Stimulated activated CD8-positive, alpha-beta memory T cell treated with anti-CD3 and anti-CD28 coated beads, Interleukin-15, amount 100 ng/mL, for 4 hours (primary cell): ENCODE data around the gene EEIG1.

Source experiments
- DNase-seq, 2 donors: peaks; one replicate each; pipeline ENCODE4 v3.0.0-alpha.2; 2020; ENCODE audit warnings: low read depth in 2 of 2

Gene EEIG1

DNA sequence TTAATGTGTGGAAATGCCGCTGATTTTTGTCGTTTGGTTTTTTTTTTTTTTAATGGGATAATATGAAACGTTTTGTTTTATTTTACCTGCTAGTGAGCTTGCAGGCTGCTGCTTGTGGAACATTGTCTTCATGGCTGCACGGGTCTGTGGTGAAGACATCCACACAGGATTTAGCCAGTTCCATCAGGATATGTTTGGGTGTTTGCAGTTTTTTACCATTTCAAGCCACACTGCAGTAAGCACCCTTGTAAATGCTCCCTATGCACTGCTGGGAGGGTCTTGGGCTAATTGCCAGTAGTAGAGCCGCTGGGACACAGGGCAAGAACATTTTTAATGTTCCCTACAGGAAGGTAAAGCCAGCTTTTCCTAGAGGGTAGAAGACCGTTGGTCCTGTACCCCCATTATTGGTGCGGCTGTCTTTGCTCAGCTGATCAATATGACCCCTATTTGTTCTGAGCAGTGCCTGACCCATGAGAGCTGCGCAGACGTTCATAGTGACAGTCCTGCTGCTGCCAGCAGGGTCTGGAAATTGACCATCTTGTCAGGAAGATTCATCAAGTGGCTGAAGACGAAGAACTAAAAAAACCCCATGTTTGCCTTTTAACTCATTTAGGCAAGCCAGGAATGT lies 20.5 kb upstream of the EEIG1 start:
- no peak for DNase-seq

DNA sequence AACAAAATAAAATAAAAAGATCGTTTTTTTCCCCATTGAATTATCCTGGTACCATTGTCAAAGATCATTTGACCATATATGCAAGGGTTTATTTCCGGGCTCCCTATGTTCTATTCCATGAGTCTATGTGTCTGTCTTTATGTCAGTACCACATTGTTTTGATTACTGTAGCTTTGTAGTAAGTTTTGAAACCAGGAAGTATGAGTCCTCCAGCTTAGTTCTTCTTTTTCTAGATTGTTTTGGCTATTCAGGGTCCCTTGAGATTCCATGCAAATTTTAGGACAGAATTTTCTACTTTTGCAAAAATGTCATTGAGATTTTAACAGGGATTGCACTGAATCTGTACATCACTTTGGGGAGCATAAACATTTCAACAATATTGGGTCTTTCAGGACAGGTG lies 18.7 kb upstream of the EEIG1 start:
- no peak for DNase-seq

DNA sequence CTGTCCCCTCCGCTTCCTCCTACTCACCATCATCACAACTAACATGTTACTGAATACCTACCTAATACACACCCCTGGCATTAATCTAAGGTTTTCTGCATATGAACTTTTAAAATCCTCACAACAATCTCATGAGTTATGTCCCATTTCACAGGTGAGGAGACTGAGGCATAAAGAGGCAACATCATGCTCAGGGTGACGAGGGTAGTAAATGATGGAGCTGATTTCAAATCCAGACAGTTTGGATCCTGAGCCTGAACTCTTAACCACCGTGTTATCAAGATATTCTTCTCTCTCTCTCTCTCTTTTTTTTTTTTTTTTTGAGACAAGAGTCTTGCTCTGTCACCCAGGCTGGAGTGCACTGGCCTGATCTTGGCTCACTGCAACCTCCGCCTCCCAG lies 12.9 kb upstream of the EEIG1 start:
- no peak for DNase-seq

DNA sequence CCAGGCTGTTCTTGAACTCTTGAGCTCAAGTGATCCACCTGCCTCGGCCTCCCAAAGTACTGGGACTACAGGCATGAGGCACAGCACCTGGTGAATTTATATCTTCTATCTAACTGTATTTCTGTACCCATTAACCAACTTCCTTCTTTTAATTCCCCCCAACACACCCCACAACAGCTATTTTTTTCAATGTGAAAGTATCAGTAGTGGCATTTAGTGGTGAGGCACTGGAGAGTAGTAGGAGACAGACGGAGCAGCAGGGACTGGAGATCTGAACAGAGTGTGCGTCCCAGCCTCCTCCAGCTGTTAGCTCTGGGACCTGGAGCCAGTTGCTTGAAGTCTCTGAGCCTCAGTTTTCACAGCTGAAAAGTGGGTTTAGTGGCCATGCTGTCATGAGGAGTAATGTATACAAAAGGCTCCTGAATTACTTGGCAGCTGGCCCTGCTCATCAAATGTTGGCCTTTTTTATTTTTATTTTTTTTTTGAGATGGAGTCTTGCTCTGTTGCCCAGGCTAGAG lies 11.0 kb upstream of the EEIG1 start:
- no peak for DNase-seq

DNA sequence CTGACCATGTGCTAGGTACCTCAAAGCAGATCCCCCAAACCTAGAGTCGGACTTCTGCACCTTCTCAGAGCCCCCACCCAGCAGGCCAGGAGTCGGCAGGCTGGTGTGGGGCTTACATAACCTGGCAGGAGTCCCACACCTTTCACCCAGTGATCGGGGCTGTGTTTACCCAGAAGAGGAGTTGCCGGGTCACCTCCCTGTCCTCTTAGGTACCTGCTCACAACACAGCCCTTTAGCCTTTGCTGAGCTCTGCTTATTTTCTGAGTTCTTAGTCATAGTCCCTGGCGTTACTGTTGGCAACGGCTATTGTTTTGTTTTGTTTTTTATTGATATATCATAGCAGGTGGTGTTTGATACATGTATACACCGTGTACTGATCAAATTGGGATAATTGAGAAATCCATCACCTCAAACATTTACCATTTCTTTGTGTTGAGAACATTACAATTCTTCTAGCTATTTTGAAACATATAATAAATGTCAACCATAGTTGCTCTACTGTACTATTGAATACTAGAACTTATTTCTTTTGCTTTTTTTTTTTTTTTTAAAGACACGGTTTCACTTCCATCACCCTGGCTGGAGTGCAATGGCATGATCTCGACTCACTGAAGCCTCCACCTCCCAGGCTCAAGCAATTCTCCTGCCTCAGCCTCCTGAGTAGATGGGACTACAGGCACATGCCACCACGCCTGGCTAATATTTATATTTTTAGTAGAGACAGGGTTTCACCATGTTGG lies 10.4 kb upstream of the EEIG1 start:
- no peak for DNase-seq

DNA sequence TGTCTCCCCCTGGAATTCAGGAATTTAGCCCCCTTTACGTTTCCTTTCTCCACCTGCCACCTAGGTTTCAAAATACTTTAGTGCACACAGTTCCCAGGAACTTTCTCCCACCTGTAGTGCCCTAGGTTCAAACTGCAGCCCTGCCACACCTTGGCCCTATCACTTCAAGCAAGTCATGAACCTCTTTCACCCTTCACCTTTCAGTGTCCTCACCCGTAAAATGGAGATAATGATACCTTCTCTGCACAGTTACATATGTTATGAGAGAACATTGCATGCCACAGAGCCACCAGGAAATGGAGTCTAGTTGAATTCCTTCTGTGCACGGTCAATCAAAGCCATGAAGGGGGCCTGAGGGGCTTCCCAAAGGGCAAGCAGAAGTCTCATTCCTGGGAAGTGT lies 9.8 kb upstream of the EEIG1 start:
- no peak for DNase-seq

DNA sequence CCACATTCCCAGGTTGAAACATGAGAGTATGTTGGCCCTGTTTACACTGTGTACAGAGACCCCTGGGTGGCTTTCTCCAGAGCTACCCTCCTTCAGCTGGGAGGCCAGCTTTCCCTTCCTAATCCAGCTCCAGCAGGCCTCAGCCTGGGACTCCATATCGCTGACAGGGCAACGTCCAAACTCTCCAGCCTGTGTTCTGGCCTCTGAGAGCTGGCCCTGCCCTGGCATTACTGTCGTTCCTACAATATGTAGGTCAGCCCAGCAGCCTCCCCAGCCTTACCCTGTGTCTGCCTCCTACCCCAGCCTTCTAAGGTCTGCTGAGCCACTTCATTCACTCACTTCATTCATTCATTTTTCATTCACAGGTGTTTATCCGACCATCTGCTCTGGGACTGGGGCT lies 8.3 kb upstream of the EEIG1 start:
- DNase-seq = no peak

DNA sequence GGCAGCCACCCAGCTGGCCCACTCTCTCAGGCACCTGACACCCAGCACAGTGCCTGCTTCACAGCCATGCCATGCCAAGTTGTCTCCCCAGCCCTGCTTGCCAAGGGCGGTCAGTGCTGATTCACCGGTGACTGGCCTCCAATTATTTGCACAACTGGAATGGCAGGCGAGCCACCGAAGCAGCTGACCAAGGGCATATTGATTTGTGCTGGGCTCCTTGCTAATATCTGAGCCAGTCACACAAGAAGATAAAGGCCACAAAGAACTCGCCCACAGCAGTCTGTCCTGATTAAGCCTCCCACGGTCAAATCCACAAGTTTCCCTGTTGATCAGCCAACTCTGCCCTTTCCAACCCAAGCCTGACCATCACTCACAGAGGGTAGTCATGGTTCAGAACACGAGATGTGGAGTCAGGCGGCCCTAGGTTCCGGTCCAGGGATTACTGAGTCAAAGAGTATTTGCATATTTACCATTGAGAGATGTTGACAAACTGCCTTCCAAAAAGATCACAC lies 6.4 kb upstream of the EEIG1 start:
- no peak for DNase-seq

DNA sequence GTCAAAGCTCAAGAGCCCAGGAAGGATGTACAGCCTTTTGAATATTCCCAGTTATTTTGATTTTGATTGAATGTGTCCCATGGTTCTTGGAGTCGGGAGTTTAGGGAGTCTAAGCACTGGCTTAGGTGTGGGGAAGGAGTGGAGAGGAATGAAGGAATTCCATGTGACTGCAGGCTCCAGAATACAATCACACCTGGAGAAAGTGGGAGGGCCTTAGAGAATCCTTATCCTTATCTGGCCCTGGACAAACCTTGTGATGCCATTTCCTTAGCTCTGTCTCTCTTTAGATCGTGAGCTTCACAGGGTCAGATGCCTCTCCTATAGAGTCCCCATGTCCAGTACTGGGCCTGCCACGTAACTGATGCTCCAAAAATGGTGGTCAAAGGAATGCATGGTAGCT lies 4.2 kb upstream of the EEIG1 start:
- DNase-seq = no peak

DNA sequence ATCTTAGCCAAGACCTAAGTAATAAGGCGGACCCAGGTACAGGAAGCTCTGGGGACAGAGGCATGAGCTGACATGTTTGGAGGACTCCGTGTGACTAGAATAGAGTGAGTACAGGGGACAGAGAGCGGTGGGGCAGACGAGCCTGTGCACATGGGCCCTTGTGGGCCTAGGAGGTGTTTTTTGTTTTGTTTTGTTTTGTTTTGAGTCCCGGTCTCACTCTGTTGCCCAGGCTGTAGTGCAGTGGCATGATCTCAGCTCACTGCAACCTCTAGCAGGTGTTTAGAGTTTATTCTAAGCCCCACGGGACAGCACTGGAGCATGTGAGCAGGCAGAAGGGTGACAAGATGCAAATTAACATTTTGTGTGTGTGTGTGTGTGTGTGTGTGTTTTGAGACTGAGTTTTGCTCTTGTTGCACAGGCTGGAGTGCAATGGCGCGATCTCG lies 3.1 kb upstream of the EEIG1 start:
- no peak for DNase-seq

DNA sequence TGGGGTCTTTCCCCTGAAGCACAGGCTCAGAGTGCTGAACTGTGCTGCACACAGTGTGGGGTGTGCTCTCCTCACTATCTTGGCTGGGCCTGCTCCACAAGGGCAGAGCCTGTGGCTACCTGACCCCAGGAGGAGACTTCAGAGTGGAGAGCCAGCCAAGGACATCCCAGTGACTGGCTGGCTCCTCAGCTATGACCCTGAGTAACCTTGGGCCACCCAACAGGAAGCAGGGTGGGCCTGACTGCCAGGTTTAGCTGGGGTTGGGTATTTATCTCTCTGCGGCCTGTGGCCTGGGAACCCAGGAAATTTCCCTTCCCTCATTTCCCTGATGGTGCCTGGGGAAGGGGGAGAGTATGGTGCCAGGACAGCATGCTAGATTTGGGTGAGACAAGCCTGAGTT lies 2.1 kb upstream of the EEIG1 start:
- DNase-seq = no peak

DNA sequence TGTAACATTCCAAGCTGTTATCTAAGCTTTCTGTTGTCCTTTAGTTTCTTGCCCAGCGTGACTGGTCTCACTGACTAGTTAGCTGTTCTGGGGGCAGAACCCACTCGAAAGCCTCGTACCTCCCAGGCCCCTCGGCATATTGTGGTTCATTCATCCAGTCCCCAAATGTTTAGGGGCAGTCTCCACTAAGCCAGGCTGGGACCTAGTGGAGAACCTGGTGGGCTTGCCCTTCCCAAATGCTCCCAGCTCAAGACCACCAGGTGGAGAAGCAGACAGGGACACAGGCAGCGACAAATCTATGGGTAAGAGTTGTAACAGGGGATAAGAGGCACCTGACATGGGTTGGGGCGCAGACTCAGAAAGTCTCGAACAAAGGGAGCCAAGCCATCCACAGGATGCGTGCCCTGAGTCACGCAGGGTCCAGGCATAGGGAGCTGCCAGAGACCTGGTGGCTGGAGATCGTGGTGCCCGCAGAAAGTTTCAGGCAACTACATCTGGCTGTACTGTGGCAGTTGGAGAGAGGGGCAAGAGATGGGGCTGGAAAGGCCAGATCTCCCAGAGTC lies 851 bp upstream of the EEIG1 start:
- no peak for DNase-seq

DNA sequence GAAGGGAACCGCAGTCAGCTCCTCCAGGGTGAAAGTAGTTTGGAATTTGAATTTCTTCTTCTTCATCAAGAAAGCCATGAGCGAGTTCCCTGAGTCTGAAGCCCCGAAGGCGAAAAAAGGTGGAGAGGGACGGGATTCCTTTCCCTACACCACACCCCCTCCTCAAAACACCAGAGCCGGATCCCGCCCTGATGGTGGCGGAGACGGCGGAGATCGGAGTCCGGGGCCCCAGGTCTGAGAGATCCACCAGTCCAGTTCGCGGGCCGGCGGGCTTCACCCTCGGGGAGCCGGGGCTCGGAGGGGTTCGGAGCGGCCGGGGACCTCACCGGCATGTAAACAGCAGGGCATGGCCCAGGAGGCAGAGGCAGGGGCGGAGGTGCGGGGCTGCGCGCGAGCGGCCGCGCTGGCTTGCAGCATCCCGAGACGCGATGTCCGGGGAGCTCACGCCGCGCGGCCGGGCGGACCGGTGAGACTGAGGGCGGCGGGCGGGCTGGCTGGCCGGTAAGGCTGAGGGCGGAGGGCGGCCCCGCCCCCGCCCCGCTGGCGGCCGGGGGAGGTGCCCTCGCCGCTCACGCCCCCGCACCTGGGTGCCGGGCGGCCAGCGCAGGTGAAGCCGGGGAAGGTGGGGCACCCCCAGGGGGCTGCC lies 606 bp downstream of the EEIG1 start:
- DNase-seq = peak in 1 of 2 donors; percentile 30

DNA sequence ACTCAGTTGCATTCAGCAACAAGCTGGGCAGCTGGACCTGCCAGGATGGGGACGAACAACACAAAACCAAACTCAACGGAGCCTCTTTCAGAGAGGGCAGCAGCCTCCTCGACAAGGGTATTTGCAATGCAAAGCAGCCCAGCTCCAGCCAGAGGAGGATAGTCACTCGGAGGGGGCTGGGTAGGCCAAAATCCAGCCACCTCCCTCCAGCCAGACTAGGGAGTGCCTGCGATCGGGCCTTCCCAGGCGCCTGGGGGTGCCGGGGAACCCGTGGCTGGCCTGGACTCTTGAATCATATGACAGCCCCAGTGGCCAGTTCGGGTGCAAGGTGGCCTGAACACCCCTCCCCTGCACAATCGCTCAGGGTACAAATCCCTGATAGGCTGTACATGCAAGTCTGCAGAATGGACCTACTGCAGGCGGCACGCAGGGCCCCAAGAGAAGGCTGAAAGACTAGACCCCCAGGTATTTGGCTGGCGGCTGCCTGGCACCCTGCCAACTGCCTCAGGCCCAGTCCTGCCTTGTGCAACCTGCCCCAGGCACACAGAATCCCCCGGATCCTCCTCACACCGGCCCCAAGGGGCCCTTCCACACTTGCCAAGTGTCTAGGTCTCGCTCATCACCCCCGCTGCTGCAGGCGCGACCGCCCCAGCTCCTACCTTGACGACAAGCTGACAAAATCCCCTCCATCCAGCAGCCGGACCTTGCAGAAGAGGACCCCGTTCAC lies 1.3 kb downstream of the EEIG1 start:
- no peak for DNase-seq

DNA sequence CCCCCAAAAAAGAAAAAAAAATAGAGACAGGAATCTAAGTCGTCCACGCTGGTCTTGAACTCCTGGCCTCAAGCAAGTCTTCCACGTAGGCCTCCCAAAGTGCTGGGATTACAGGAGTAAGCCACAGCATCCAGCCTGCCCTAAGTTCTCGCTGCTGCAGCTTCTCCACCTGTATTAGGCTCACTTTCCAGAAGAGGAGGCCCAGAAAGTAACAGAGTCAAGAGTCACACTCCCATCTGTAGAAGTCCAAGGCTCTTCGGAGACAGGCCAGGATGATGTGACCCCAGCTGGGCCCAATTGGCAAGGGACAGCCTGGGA lies 1.8 kb downstream of the EEIG1 start:
- no peak for DNase-seq

DNA sequence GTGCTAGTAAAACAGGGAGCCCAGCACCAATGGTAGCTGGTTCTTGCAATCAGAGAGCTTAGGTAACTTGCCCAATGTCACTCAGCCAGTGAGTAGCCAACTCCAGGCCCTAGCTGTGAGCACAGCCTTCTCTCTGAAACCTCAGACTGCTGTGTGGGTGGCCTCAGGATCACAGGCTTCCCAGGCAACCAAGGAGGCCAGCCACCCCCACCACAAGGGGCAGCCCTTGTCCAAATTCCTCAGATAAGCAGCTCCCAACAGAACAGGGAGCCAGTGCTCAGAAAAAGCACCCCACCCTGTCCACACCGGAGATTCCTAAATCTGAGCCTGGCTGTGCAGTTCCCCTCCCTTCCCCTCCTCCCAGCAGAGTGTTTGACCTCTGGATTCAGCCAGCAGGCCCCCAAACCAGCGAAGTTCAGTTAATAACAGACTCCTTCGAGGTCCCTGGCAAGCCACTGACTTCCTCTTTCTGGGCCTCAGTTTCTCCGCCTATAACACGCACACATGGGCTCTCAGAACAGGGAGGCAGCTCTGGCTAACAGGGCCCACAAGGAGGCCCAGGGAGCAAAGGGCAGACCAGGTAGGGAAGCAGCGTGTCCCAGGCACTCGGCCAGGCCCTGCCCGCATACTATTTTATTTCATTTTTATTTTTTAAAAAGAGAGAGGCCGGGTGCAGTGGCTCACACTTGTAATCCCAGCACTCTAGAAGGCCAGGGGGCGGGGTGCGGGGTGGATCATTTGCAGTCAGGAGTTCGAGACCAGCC lies 2.7 kb downstream of the EEIG1 start:
- no peak for DNase-seq

DNA sequence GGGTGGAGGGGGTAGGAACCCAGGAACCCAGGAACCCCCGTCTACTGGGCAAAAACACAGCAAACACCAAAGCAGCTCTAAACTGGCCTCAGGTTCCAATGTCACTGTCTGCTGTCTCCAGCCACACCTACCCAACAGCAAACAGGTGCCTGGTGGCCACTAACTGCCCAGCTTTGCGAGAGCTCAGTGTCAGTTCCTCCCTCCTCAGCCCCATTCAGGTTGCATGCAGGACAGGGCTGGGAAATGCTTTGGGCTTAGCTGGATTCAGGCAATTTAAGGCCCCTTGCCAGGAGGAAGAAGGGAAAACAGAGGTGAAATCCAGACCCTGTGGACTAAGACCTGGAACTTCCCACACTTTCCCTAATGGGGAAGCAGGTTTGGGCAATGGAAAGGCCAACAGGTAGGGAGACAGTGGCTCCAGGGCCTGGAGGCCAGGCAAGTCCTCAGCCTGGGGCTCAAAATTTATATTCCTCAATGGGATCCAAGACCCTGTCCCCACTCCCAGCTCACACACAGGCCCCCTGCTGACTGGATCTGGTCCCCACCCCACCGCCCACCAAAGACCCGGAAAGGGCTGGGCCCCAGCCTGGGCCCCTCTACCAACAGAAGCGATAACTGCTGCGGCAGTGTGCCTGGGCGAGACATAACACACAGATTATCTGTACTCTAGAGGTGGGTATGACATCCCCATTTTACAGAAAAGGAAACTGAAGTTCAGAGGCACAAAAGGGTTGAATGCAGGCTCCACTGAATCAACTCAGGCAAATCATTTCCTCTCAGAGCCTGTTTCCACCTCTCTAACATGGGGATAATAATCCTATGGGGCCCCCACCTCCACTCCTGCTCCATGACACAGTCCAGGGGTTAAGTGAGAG lies 3.5 kb downstream of the EEIG1 start:
- no peak for DNase-seq

DNA sequence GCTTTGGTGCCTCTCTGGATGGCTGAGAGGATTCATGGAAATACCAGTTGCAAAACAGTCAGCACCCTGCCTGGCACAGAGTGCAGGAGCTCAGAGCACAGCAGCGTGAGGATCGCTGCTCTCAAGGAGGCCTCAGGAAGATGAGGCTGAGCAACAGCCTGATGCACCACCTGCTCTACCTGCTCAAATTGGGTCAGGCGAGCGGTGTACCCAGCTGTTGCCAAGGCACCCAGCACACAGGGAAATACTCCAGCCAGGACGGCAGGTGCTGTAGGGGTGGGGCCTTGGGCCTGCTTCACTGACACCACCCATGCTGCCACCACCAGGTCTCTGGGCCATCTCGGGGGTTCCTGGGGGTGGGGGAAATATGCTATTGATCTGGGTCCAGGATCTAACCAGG lies 4.3 kb downstream of the EEIG1 start:
- no peak for DNase-seq

DNA sequence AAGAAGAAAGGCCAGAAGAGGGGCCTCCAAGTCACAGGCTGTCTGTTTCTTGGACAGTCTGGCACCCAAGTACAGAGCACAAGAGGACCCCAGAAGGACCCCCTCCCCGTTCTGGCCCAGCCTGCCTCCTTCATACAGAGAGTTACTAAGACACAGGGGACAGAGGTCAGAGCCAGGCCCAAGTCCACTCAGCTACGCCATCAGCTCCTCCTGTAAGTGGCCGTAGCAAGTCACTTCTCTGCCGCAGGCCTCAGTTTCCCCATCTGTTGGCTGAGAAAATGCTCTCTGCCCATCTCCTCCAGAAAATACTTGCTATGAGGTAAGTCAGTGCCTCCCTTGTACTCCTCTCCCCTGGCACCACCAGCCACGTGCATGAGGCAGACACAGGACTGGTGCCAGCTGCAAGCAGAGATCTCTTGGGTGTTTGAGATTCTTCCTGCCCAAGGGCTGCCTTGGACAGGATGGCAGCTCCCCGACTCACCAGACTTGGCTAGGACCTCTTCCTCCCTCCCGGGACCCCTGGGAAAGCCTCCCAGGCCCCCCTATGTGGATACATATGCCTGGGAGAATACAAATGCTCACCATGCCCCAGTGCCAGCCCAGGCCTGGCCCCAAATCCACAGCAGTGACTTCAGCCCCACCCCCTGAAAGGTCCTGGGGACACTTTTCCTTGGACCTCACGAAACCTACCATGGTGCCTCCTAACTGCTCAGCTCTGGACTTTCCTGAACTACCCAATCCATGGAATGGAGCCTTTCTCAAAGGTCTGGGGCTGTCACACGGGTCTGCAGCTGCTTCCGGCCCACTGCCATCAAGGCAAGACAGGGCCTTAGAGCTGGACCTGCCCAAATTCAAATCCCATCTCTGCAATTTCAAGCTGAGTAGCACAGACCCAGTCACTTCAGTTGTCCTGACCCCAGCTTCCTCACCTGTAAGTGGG lies 5.1 kb downstream of the EEIG1 start:
- DNase-seq = no peak
